ENCODE results near the gene FYB2.

Gene FYB2

DNA sequence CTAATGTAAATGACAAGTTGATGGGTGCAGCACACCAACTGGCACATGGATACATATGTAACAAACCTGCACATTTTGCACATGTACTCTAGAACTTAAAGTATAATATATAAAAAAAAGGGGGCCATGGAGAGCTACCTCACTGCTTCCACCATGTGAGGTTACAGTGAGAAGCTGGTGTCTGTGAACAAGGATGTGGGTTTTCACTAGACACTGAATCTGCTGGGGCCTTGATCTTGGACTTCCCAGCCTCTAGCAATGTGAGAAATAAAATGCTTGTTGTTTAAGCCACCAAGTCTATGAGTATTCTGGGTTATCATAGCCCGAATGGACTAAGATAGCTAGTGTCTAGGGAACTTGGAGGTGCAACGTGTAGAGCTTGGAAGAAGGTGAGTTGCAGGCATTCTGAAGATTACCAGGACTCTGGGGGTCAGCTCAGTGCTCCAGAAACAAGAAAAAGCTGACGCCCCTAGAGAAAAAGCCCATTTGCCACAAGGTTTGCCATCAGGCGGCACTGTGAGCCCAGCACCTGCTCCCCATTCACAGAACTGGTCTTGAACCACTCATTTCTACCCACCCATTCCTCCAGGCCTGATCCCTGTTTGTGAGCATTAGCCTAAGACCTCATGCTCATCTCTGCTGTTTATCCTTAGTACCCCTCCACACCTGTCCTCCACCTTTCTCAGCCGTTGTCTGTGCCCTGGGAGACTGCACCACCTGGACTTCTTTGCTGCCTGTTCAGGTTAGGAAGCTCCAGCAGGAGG, 15.1 kb upstream of the FYB2 start:
- in situ Hi-C loops (cut with HindIII; ENCODE audit: low pct_ligation_motif_present, low sequenced_read_pairs), result no loop called here
- DNase-seq, result no peak
- no peak for TF ChIP-seq CTCF (IDR thresholded peaks at IDR 0.05; ENCODE audit: low read depth, low read length, missing control alignments)

DNA sequence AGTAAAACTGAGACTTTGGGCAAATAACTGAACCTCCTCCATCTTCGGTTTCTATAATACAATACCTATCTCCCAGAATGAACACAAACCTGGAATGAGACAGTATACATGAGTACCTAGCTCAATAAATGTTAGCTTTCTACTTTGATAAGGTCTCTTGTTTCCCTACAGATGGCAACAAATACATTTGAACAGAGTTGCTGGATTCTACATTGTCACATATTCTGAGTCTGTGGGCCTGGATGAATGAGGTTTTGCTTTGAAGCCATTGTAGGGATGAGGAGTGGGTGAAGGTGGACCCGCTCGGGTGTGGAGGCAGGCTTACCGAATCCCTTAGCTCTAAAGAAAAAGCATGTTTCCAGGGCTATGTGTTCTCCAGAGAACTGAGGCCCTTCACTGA, 13.9 kb upstream of the FYB2 start:
- Histone ChIP-seq H3K27ac (peak overlapping the region; percentile 27), H3K36me3 (replicated peaks) (no peaks in the 10 kb centered on the region), H3K4me3 (ENCODE audit: low read depth, low read length) (no peak overlapping the region), H3K27me3 (replicated peaks) (no peaks in the 10 kb centered on the region)
- TF ChIP-seq CTCF (IDR thresholded peaks at IDR 0.05; ENCODE audit: low read depth, low read length, missing control alignments), result no peak
- no peak for DNase-seq
- in situ Hi-C loops (cut with HindIII; ENCODE audit: low pct_ligation_motif_present, low sequenced_read_pairs), result no loop called here

More for the DNA sequence above, 15.1 kb upstream of the FYB2 start:
- Histone ChIP-seq H3K27me3 (replicated peaks) (no peaks in the 10 kb centered on the region), H3K4me3 (ENCODE audit: low read depth, low read length) (no peak overlapping the region), H3K36me3 (replicated peaks) (no peaks in the 10 kb centered on the region), H3K27ac (no peak overlapping the region)

DNA sequence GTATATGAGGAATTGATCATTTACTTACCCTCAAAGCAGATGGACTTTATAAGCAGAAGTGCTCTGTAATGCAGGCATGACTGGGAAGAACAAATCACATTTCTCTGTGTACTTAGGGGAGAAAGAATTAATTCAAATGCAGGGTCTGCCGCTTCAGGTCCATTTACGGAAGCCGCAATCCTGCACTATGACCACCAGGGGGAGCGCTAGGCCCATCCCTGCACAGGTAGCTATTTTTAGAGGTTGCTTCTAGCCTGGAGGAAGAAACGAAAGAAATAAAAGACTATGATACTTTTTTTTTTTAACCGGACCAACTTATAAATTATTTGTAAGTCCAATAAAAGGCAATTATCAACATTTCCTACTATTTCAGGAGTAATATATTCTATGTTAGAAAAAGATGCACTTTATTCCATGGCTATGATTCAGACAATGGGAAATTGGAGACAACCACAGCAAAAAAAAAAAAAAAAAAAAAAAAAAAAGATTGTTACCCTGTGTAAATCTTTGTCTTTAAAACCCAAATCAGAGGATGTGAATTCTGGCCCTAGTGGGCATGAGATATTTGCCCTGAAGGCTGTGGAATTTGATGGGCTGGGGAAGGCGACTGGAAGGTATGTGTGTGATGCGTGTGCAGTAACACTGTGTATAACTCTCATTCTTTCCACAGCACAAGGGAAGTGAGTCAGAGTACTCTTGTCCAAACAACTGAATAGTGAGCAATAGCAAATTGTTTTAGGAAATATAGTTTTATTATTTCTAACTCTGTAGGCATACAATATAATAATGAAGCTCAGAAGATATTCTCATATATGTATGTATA, 12.9 kb upstream of the FYB2 start:
- no peaks in the 10 kb centered on the region for H3K27me3 ChIP-seq (replicated peaks)
- H3K27ac ChIP-seq, result peak overlapping the region; percentile 27
- no peak overlapping the region for H3K4me3 ChIP-seq (ENCODE audit: low read depth, low read length)
- TF ChIP-seq CTCF (IDR thresholded peaks at IDR 0.05; ENCODE audit: low read depth, low read length, missing control alignments), result peak; percentile 98
- DNase-seq, result peak; percentile 84
- H3K36me3 ChIP-seq (replicated peaks), result no peaks in the 10 kb centered on the region
- in situ Hi-C loops (cut with HindIII; ENCODE audit: low pct_ligation_motif_present, low sequenced_read_pairs), result no loop called here

DNA sequence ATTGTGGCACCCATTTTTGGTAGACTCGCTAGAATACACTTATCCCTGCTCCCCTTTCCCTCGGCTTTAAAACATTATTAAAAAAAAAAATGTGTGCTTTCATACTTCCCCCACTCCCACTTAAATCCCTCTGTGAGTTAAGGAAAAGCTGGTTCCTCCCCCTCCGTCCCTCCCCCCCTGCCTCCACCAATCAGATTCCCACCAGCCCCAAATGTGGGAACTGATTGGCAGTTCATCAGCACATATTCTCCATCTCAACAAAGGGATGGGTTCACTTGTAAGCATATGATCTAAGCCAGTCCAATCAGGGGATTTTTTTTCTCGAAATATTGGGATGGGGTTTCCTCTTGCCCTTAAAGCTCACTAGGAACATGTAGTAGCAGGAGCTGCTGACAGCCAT, 10.8 kb upstream of the FYB2 start:
- in situ Hi-C loops (cut with HindIII; ENCODE audit: low pct_ligation_motif_present, low sequenced_read_pairs), result no loop called here
- DNase-seq, result no peak
- Histone ChIP-seq H3K27me3 (replicated peaks) (no peaks in the 10 kb centered on the region), H3K36me3 (replicated peaks) (no peaks in the 10 kb centered on the region), H3K27ac (no peak overlapping the region), H3K4me3 (ENCODE audit: low read depth, low read length) (no peak overlapping the region)
- no peak for TF ChIP-seq CTCF (IDR thresholded peaks at IDR 0.05; ENCODE audit: low read depth, low read length, missing control alignments)

DNA sequence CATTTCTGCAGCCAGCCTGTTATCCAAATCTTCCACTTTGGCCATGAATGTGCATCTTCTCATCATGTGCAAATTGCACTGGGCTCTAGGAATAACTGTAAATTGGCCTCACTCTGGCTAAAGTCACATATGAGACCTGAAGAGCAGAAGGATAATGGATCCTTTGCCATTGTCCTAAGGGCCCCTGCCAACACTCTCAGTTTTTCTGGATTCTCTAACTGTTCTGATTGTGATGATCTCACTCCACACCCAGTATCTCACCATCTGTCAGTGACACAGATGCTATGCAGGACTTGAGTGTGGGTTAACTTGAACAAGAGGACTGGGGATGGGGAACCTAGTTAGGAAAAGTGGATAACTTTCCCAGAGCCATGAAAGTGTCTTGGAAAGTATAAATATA, 8.5 kb upstream of the FYB2 start:
- Histone ChIP-seq H3K27me3 (replicated peaks) (no peaks in the 10 kb centered on the region), H3K27ac (no peak overlapping the region), H3K36me3 (replicated peaks) (no peaks in the 10 kb centered on the region), H3K4me3 (ENCODE audit: low read depth, low read length) (no peak overlapping the region)
- TF ChIP-seq CTCF (IDR thresholded peaks at IDR 0.05; ENCODE audit: low read depth, low read length, missing control alignments), result no peak
- no peak for DNase-seq
- in situ Hi-C loops (cut with HindIII; ENCODE audit: low pct_ligation_motif_present, low sequenced_read_pairs), result no loop called here
